Calu3 (cell line): ENCODE results near the gene RNASE8. TPM values are rescaled to one million over a fixed set of nuclear protein-coding genes. Genes with fewer than 3 reads are reported as not detected.

Experiments
- BruUV-seq: library from RNA; stranded (reverse); fragments of 400-500 nt; replicated peaks from 2 replicates; lab custom pipeline; 2021; lab: Mats Ljungman, UMichigan
- CTCF ChIA-PET: fragments of 300-600 bp; sonication (Branson Sonifier 250); formaldehyde crosslinking; loops from one replicate; lab custom pipeline; 2022; ENCODE audit warnings: antibody characterized with exemption; lab: Charles Lee
- DNase-seq: peaks from one replicate; pipeline ENCODE4 v3.0.0; 2022
- H3K27ac Mint-ChIP-seq: one replicate; pipeline ENCODE4 v1.8.0; 2022; ENCODE audit warnings: mixed read lengths; ENCODE audit not compliant: unreplicated experiment
- H3K27me3 Mint-ChIP-seq: one replicate; pipeline ENCODE4 v1.8.0; 2022; ENCODE audit warnings: mixed read lengths; ENCODE audit not compliant: unreplicated experiment
- H3K36me3 Mint-ChIP-seq: one replicate; pipeline ENCODE4 v1.8.0; 2022; ENCODE audit warnings: mild to moderate bottlenecking, moderate library complexity, mixed read lengths; ENCODE audit not compliant: insufficient read depth, unreplicated experiment
- H3K4me1 Mint-ChIP-seq: one replicate; pipeline ENCODE4 v1.8.0; 2022; ENCODE audit warnings: mild to moderate bottlenecking, low read depth, mixed read lengths; ENCODE audit not compliant: unreplicated experiment
- H3K4me3 Mint-ChIP-seq: one replicate; pipeline ENCODE4 v1.8.0; 2022; ENCODE audit warnings: mild to moderate bottlenecking, low read depth, moderate library complexity, mixed read lengths; ENCODE audit not compliant: unreplicated experiment
- H3K9me3 Mint-ChIP-seq: one replicate; pipeline ENCODE4 v1.8.0; 2022; ENCODE audit warnings: low read depth, mixed read lengths; ENCODE audit not compliant: unreplicated experiment
- intact Hi-C: fragments of 100-400 bp; cut with micrococcal nuclease; formaldehyde crosslinking; loops from one replicate; pipeline ENCODE4 v1.10.0; 2022; ENCODE audit not compliant: unreplicated experiment
- total RNA-seq: library from RNA; stranded (reverse); gene quantifications from 2 replicates; pipeline ENCODE4 v1.2.3, GENCODE V29; 2022
- TF ChIP-seq, protein P1 (sequence below): fragments of 200-600 bp; IDR thresholded peaks from one replicate; pipeline ENCODE4 v1.8.0; 2022; ENCODE audit warnings: antibody characterized with exemption; ENCODE audit not compliant: unreplicated experiment

RNASE8 gene
- total RNA-seq, 1 experiment from 2014 or later = not detected

GRCh38 chr14:21088687-21089086 is 31.1 kb downstream of the RNASE8 start:
- Mint-ChIP-seq H3K27ac (no peak overlapping the region), H3K36me3 (peaks cover 30% of the 10 kb centered on the region), H3K9me3 (no peaks in the 10 kb centered on the region), H3K27me3 (no peaks in the 10 kb centered on the region), H3K4me3 (no peak overlapping the region), H3K4me1 (peaks cover 8% of the 10 kb centered on the region)
- TF ChIP-seq, protein P1, sequence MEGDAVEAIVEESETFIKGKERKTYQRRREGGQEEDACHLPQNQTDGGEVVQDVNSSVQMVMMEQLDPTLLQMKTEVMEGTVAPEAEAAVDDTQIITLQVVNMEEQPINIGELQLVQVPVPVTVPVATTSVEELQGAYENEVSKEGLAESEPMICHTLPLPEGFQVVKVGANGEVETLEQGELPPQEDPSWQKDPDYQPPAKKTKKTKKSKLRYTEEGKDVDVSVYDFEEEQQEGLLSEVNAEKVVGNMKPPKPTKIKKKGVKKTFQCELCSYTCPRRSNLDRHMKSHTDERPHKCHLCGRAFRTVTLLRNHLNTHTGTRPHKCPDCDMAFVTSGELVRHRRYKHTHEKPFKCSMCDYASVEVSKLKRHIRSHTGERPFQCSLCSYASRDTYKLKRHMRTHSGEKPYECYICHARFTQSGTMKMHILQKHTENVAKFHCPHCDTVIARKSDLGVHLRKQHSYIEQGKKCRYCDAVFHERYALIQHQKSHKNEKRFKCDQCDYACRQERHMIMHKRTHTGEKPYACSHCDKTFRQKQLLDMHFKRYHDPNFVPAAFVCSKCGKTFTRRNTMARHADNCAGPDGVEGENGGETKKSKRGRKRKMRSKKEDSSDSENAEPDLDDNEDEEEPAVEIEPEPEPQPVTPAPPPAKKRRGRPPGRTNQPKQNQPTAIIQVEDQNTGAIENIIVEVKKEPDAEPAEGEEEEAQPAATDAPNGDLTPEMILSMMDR = no peak
- CTCF ChIA-PET = interaction anchor here (0.6 to 2.5 kb wide), 4 partner anchors 22 to 1625 kb away, joined by 4 to 12 read pairs (median 6); no protein-coding TSS in a partner anchor
- no TSS peak for BruUV-seq
- no peak for DNase-seq
- intact Hi-C loops = no loop called here

DNA sequence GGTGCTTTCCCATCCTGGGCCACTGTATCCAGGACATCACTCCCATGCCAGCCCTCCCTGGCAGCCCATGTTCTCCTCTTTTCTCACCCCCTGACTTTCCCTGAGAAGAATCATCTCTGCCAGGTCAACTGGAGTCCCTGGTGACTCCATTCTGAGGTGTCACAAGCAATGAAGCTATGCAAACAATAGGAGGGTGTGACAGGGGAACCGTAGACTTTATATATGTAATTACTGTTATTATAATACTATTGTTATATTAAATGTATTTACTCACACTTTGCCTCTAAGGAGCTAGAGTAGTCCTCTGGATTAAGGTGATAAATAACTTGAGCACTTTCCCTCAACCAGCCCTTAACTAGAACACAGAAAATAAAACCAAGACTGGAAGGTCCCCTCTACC is 31.6 kb downstream of the RNASE8 start:
- BruUV-seq = no TSS peak
- no peak overlapping the region for H3K27ac Mint-ChIP-seq
- no peak for DNase-seq
- H3K9me3 Mint-ChIP-seq = no peaks in the 10 kb centered on the region
- H3K4me1 Mint-ChIP-seq = peaks cover 8% of the 10 kb centered on the region
- no peaks in the 10 kb centered on the region for H3K27me3 Mint-ChIP-seq
- CTCF ChIA-PET = interaction anchor here (0.6 to 2.5 kb wide), 5 partner anchors 19 to 1624 kb away, joined by 3 to 12 read pairs (median 4); partner anchors contain the start of gene ARHGEF40
- H3K36me3 Mint-ChIP-seq = peaks cover 33% of the 10 kb centered on the region
- no peak overlapping the region for H3K4me3 Mint-ChIP-seq
- intact Hi-C loops = no loop called here
- TF ChIP-seq, protein P1 = no peak

DNA sequence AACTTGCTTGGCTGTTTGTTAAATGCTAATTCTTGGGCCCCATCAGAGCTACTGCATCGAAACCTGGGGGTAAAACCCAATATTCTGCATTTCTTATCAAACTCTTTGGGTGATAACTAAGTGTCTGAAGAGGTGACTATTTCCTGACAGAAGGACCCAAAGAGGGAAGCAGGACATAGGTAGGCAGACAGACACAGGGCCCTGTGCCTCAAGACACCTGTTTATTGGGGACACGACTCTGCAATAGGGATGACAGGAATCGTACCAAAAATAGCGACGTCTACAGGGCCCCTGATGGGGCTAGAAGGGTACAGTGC is 32.2 kb downstream of the RNASE8 start:
- no peaks in the 10 kb centered on the region for H3K9me3 Mint-ChIP-seq
- BruUV-seq = no TSS peak
- H3K4me3 Mint-ChIP-seq = no peak overlapping the region
- intact Hi-C loops = no loop called here
- TF ChIP-seq, protein P1 = no peak
- peaks cover 33% of the 10 kb centered on the region for H3K36me3 Mint-ChIP-seq
- H3K27me3 Mint-ChIP-seq = no peaks in the 10 kb centered on the region
- H3K27ac Mint-ChIP-seq = no peak overlapping the region
- CTCF ChIA-PET = interaction anchor here (1.0 to 2.5 kb wide), 5 partner anchors 14 to 75 kb away, joined by 3 to 12 read pairs (median 4); partner anchors contain the start of gene ARHGEF40
- DNase-seq = no peak
- H3K4me1 Mint-ChIP-seq = peaks cover 8% of the 10 kb centered on the region

DNA sequence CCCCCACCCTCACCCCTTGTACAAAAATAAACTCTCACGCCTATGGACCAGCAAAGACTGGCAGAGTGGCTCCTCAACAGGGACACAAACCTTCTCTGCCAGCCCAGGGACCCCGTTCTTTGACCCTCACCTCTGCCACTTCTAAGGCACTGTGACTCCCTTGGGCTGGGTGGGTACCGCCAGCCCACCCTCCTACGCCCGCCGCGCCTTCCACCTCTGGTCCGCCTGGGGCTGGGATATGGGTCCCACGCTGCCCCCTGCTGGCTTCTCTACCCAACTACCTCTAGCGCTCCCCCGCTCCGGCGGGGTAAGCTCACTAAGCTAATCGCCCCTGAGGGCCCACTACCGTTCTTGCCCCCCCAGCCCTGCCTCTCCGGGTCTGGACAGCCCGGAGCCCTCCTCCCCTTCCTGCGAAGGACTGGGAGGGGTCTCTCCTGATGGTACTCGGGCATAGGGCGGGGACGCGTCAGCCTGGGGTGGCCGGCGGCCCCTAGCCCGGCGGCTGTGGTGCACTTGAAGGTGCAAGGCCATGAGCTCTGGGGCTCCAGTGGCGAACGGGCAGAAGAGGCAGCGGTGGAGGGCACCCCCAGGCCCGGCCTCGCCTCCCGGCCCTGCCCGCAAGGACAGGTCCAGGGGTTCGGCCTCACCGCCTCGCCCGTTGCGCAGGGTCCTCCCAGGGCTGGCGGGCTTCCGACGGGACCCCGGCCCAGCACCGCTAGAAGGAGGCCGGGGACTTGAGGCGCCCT is 32.7 kb downstream of the RNASE8 start:
- H3K27me3 Mint-ChIP-seq = no peaks in the 10 kb centered on the region
- H3K4me1 Mint-ChIP-seq = peaks cover 8% of the 10 kb centered on the region
- H3K36me3 Mint-ChIP-seq = peaks cover 33% of the 10 kb centered on the region
- DNase-seq = no peak
- TF ChIP-seq, protein P1 = peak; percentile 57
- CTCF ChIA-PET = interaction anchor here (1.0 to 2.5 kb wide), 5 partner anchors 14 to 75 kb away, joined by 3 to 12 read pairs (median 4); partner anchors contain the start of gene ARHGEF40
- no peak overlapping the region for H3K27ac Mint-ChIP-seq
- H3K9me3 Mint-ChIP-seq = no peaks in the 10 kb centered on the region
- intact Hi-C loops = no loop called here
- BruUV-seq = no TSS peak
- no peak overlapping the region for H3K4me3 Mint-ChIP-seq
